Activated T-helper 1 cell treated with anti-CD3 and anti-CD28 coated beads, Interleukin-12 subunit alpha, Interleukin-12 subunit beta, Interleukin-2, Interleukin-4 antibody, amounts not matched to agents 30 ng/mL and 10 ng/mL and 1 ng/mL, durations not matched to agents 14 hours and 24 hours and 36 hours (primary cell): ENCODE data around the gene FAM20C. TPM values are rescaled to one million over a fixed set of nuclear protein-coding genes. Genes with fewer than 3 reads are reported as not detected.
"Not testable (repeated sequence)": the region's sequence is repeated elsewhere in the genome, so short reads cannot be mapped to it uniquely, and the experiment has no call there.

Source experiments
- DNase-seq: peaks from one replicate; pipeline ENCODE4 v3.0.0; 2021; ENCODE audit warnings: low spot score
- H3K27ac Mint-ChIP-seq: one replicate; pipeline ENCODE4 v1.8.0; 2021; ENCODE audit warnings: mild to moderate bottlenecking, mixed read lengths
- H3K27me3 Mint-ChIP-seq: one replicate; pipeline ENCODE4 v1.8.0; 2022; ENCODE audit warnings: mild to moderate bottlenecking, moderate library complexity, mixed read lengths; ENCODE audit not compliant: insufficient read depth
- H3K36me3 Mint-ChIP-seq: one replicate; pipeline ENCODE4 v1.8.0; 2021; ENCODE audit warnings: low read depth, mixed read lengths
- H3K4me1 Mint-ChIP-seq: one replicate; pipeline ENCODE4 v1.8.0; 2021; ENCODE audit warnings: low read depth, mixed read lengths
- H3K4me3 Mint-ChIP-seq: one replicate; pipeline ENCODE4 v1.8.0; 2021; ENCODE audit warnings: mild to moderate bottlenecking, moderate library complexity, mixed read lengths
- H3K9me3 Mint-ChIP-seq: one replicate; pipeline ENCODE4 v1.8.0; 2021; ENCODE audit warnings: mixed read lengths
- intact Hi-C: fragments of 100-400 bp; cut with micrococcal nuclease; formaldehyde crosslinking; loops from one replicate; pipeline ENCODE4 v1.15.1; 2024
- total RNA-seq: library from RNA; stranded (reverse); gene quantifications from 2 replicates; pipeline ENCODE4 v1.2.3, GENCODE V29; 2022

The FAM20C gene
- total RNA-seq, 1 donor from 2014 or later = 0.34 TPM

GRCh38 chr7:195010-195829, 2.8 kb downstream of the FAM20C start:
- Mint-ChIP-seq H3K27me3 (peaks cover 19% of the 10 kb centered on the region), H3K9me3 (no peaks in the 10 kb centered on the region), H3K27ac (no peak overlapping the region), H3K36me3 (no peaks in the 10 kb centered on the region), H3K4me3 (no peak overlapping the region), H3K4me1 (no peaks in the 10 kb centered on the region)
- DNase-seq = no peak
- intact Hi-C loops = no loop called here

GRCh38 chr7:195830-196128, 3.4 kb downstream of the FAM20C start:
- Mint-ChIP-seq H3K36me3 (no peaks in the 10 kb centered on the region), H3K27me3 (peaks cover 17% of the 10 kb centered on the region)

GRCh38 chr7:196283-196682, 3.9 kb downstream of the FAM20C start:
- Mint-ChIP-seq H3K4me1 (no peaks in the 10 kb centered on the region), H3K36me3 (no peaks in the 10 kb centered on the region), H3K9me3 (no peaks in the 10 kb centered on the region), H3K27ac (no peak overlapping the region), H3K27me3 (peaks cover 13% of the 10 kb centered on the region), H3K4me3 (no peak overlapping the region)
- DNase-seq = no peak
- intact Hi-C loops = no loop called here

More at GRCh38 chr7:195830-196128, 3.4 kb downstream of the FAM20C start:
- intact Hi-C loops = no loop called here
- no peak overlapping the region for H3K27ac Mint-ChIP-seq
- no peaks in the 10 kb centered on the region for H3K9me3 Mint-ChIP-seq
- no peak overlapping the region for H3K4me3 Mint-ChIP-seq
- H3K4me1 Mint-ChIP-seq = no peaks in the 10 kb centered on the region
- no peak for DNase-seq

GRCh38 chr7:196778-197321, 4.5 kb downstream of the FAM20C start:
- intact Hi-C loops = no loop called here
- Mint-ChIP-seq H3K36me3 (no peaks in the 10 kb centered on the region), H3K4me3 (no peak overlapping the region), H3K27ac (no peak overlapping the region), H3K9me3 (no peaks in the 10 kb centered on the region), H3K27me3 (peaks cover 9% of the 10 kb centered on the region), H3K4me1 (no peaks in the 10 kb centered on the region)
- no peak for DNase-seq

- intact Hi-C loops = no loop called here
- no peak overlapping the region for H3K27ac Mint-ChIP-seq
- no peak overlapping the region for H3K4me3 Mint-ChIP-seq
- H3K36me3 Mint-ChIP-seq = no peaks in the 10 kb centered on the region
- H3K9me3 Mint-ChIP-seq = no peaks in the 10 kb centered on the region
- peaks cover 9% of the 10 kb centered on the region for H3K27me3 Mint-ChIP-seq
- no peaks in the 10 kb centered on the region for H3K4me1 Mint-ChIP-seq
- no peak for DNase-seq
Observed at GRCh38 chr7:197413-198335, 5.3 kb downstream of the FAM20C start.

- Mint-ChIP-seq H3K27me3 (peaks cover 5% of the 10 kb centered on the region), H3K27ac (no peak overlapping the region), H3K36me3 (no peaks in the 10 kb centered on the region), H3K4me3 (no peak overlapping the region), H3K4me1 (no peaks in the 10 kb centered on the region), H3K9me3 (no peaks in the 10 kb centered on the region)
- DNase-seq = no peak
- intact Hi-C loops = no loop called here
Observed at GRCh38 chr7:199483-200249, 7.3 kb downstream of the FAM20C start.

GRCh38 chr7:200290-200689, 7.9 kb downstream of the FAM20C start:
- Mint-ChIP-seq H3K27ac (no peak overlapping the region), H3K4me1 (no peaks in the 10 kb centered on the region), H3K27me3 (peaks cover 4% of the 10 kb centered on the region), H3K4me3 (no peak overlapping the region), H3K36me3 (no peaks in the 10 kb centered on the region), H3K9me3 (no peaks in the 10 kb centered on the region)
- DNase-seq = no peak
- intact Hi-C loops = no loop called here

GRCh38 chr7:200704-201103, 8.3 kb downstream of the FAM20C start:
- intact Hi-C loops = no loop called here
- no peak for DNase-seq
- no peak overlapping the region for H3K27ac Mint-ChIP-seq
- H3K36me3 Mint-ChIP-seq = no peaks in the 10 kb centered on the region
- no peak overlapping the region for H3K4me3 Mint-ChIP-seq
- no peaks in the 10 kb centered on the region for H3K27me3 Mint-ChIP-seq
- no peaks in the 10 kb centered on the region for H3K4me1 Mint-ChIP-seq
- no peaks in the 10 kb centered on the region for H3K9me3 Mint-ChIP-seq

- intact Hi-C loops = no loop called here
- Mint-ChIP-seq H3K36me3 (no peaks in the 10 kb centered on the region), H3K4me1 (no peaks in the 10 kb centered on the region), H3K27me3 (no peaks in the 10 kb centered on the region), H3K27ac (no peak overlapping the region), H3K4me3 (no peak overlapping the region), H3K9me3 (no peaks in the 10 kb centered on the region)
- DNase-seq = no peak
Observed at GRCh38 chr7:204326-204725, 12.0 kb downstream of the FAM20C start.

GRCh38 chr7:205115-206010, 13.0 kb downstream of the FAM20C start:
- Mint-ChIP-seq H3K36me3 (no peaks in the 10 kb centered on the region), H3K4me1 (no peaks in the 10 kb centered on the region), H3K4me3 (no peak overlapping the region), H3K27me3 (no peaks in the 10 kb centered on the region), H3K27ac (no peak overlapping the region), H3K9me3 (no peaks in the 10 kb centered on the region)
- intact Hi-C loops = no loop called here
- DNase-seq = no peak

GRCh38 chr7:206351-206750, 14.0 kb downstream of the FAM20C start:
- H3K4me1 Mint-ChIP-seq, intact Hi-C loops, H3K9me3 Mint-ChIP-seq, DNase-seq, H3K27ac Mint-ChIP-seq, H3K36me3 Mint-ChIP-seq, H3K4me3 Mint-ChIP-seq, H3K27me3 Mint-ChIP-seq: not testable (repeated sequence)
